ENCODE measurements around the gene USP17L30. TPM values are rescaled to one million over a fixed set of nuclear protein-coding genes. Genes with fewer than 3 reads are reported as not detected.
"Not testable (repeated sequence)": the region's sequence is repeated elsewhere in the genome, so short reads cannot be mapped to it uniquely, and the experiment has no call there.

USP17L30 gene, protein sequence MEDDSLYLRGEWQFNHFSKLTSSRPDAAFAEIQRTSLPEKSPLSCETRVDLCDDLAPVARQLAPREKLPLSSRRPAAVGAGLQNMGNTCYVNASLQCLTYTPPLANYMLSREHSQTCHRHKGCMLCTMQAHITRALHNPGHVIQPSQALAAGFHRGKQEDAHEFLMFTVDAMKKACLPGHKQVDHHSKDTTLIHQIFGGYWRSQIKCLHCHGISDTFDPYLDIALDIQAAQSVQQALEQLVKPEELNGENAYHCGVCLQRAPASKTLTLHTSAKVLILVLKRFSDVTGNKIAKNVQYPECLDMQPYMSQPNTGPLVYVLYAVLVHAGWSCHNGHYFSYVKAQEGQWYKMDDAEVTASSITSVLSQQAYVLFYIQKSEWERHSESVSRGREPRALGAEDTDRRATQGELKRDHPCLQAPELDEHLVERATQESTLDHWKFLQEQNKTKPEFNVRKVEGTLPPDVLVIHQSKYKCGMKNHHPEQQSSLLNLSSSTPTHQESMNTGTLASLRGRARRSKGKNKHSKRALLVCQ
- total RNA-seq: not detected

- ATAC-seq; H3K27ac ChIP-seq; H3K27me3 ChIP-seq; DNase-seq; H3K36me3 ChIP-seq (replicated peaks in 1 of 2; ENCODE audit: insufficient read depth in 1 of 2, low read depth in 2 of 2); H3K4me1 ChIP-seq; H3K4me3 ChIP-seq; intact Hi-C loops (cut with DNase I); H3K9me3 ChIP-seq: not testable (repeated sequence)
- no CpG with 5 or more reads among the region's 15 CpGs for WGBS, 2 donors
Measured at GRCh38 chr4:9362829-9363228, at the start of gene USP17L30. USP17L30 (plus strand) TSS chr4:9363129; CDS start chr4:9363129, 0 bp downstream.

DNA sequence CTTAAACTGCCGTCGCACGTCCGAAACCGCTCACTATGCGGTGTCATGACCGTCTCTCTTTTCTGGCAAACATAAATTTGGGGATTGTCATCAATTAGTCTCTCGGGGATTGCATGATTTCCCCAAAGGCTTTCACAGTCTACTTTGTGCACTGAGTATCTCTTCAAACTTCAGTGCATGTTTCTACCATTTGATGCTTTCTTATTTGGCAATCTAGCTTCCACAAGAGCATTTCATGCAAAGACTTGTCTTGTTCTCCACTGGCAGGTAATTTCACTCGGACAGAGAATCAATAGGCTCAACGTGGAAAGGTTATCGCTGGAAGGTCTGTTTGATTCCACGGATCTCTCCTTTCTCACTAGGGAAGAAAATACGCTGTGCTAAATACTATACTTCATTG lies 38.7 kb upstream of the USP17L30 start:
- H3K27me3 ChIP-seq; H3K9me3 ChIP-seq; H3K4me3 ChIP-seq; ATAC-seq; H3K4me1 ChIP-seq; H3K27ac ChIP-seq; DNase-seq; intact Hi-C loops (cut with DNase I); H3K36me3 ChIP-seq (replicated peaks in 1 of 2; ENCODE audit: insufficient read depth in 1 of 2, low read depth in 2 of 2): not testable (repeated sequence)
- 63% methylated on average over 4 to 6 of the region's 13 CpGs for WGBS, 2 donors

DNA sequence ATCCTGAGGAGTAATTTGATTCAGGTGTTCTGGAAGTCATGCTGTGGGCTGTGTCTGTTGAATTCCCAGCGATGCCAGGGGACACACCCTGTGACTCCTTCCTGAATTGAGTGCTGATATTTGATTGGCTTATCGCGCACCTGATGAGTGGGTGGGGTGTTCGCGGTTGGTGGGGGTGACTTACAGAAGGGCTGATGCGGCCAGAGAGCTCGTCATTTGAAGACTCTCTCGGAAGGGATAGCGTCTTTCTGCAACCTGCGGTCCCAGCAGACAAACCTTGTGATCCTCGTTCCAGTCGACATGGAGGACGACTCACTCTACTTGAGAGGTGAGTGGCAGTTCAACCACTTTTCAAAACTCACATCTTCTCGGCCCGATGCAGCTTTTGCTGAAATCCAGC lies 38.1 kb upstream of the USP17L30 start, which contains the start of gene USP17L24:
Gene USP17L24, plus strand, starts transcription at position 301 of the 400 bp plus-strand sequence. Its CDS starts 0 bp downstream, at position 301.
- WGBS, 2 donors: no CpG with 5 or more reads among the region's 15 CpGs
- H3K9me3 ChIP-seq; DNase-seq; H3K4me3 ChIP-seq; H3K4me1 ChIP-seq; ATAC-seq; H3K27me3 ChIP-seq; intact Hi-C loops (cut with DNase I); H3K27ac ChIP-seq; H3K36me3 ChIP-seq (replicated peaks in 1 of 2; ENCODE audit: insufficient read depth in 1 of 2, low read depth in 2 of 2): not testable (repeated sequence)

DNA sequence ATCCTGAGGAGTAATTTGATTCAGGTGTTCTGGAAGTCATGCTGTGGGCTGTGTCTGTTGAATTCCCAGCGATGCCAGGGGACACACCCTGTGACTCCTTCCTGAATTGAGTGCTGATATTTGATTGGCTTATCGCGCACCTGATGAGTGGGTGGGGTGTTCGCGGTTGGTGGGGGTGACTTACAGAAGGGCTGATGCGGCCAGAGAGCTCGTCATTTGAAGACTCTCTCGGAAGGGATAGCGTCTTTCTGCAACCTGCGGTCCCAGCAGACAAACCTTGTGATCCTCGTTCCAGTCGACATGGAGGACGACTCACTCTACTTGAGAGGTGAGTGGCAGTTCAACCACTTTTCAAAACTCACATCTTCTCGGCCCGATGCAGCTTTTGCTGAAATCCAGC lies 33.3 kb upstream of the USP17L30 start, which contains the start of gene USP17L25:
Gene USP17L25, plus strand, starts transcription at position 301 of the 400 bp plus-strand sequence. Its CDS starts 0 bp downstream, at position 301.
- H3K4me1 ChIP-seq; intact Hi-C loops (cut with DNase I); H3K27me3 ChIP-seq; DNase-seq; ATAC-seq; H3K36me3 ChIP-seq (replicated peaks in 1 of 2; ENCODE audit: insufficient read depth in 1 of 2, low read depth in 2 of 2); H3K9me3 ChIP-seq; H3K27ac ChIP-seq; H3K4me3 ChIP-seq: not testable (repeated sequence)
- no CpG with 5 or more reads among the region's 15 CpGs for WGBS, 2 donors

- H3K4me3 ChIP-seq; ATAC-seq; H3K36me3 ChIP-seq (replicated peaks in 1 of 2; ENCODE audit: insufficient read depth in 1 of 2, low read depth in 2 of 2); H3K4me1 ChIP-seq; DNase-seq; intact Hi-C loops (cut with DNase I); H3K27ac ChIP-seq; H3K27me3 ChIP-seq; H3K9me3 ChIP-seq: not testable (repeated sequence)
- no CpG with 5 or more reads among the region's 15 CpGs for WGBS, 2 donors
Measured at GRCh38 chr4:9334358-9334757, 28.6 kb upstream of the USP17L30 start, which contains the start of gene USP17L26. USP17L26 (plus strand) TSS chr4:9334658; CDS start chr4:9334658, 0 bp downstream.

DNA sequence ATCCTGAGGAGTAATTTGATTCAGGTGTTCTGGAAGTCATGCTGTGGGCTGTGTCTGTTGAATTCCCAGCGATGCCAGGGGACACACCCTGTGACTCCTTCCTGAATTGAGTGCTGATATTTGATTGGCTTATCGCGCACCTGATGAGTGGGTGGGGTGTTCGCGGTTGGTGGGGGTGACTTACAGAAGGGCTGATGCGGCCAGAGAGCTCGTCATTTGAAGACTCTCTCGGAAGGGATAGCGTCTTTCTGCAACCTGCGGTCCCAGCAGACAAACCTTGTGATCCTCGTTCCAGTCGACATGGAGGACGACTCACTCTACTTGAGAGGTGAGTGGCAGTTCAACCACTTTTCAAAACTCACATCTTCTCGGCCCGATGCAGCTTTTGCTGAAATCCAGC lies 23.8 kb upstream of the USP17L30 start, which contains the start of gene USP17L5:
Gene USP17L5, plus strand, starts transcription at position 301 of the 400 bp plus-strand sequence. Its CDS starts 0 bp downstream, at position 301.
- H3K9me3 ChIP-seq; DNase-seq; H3K27ac ChIP-seq; H3K36me3 ChIP-seq (replicated peaks in 1 of 2; ENCODE audit: insufficient read depth in 1 of 2, low read depth in 2 of 2); H3K27me3 ChIP-seq; intact Hi-C loops (cut with DNase I); H3K4me1 ChIP-seq; ATAC-seq; H3K4me3 ChIP-seq: not testable (repeated sequence)
- no CpG with 5 or more reads among the region's 15 CpGs for WGBS, 2 donors

DNA sequence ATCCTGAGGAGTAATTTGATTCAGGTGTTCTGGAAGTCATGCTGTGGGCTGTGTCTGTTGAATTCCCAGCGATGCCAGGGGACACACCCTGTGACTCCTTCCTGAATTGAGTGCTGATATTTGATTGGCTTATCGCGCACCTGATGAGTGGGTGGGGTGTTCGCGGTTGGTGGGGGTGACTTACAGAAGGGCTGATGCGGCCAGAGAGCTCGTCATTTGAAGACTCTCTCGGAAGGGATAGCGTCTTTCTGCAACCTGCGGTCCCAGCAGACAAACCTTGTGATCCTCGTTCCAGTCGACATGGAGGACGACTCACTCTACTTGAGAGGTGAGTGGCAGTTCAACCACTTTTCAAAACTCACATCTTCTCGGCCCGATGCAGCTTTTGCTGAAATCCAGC lies 19.1 kb upstream of the USP17L30 start, which contains the start of gene USP17L27:
Gene USP17L27, plus strand, starts transcription at position 301 of the 400 bp plus-strand sequence. Its CDS starts 0 bp downstream, at position 301.
- ATAC-seq; H3K4me1 ChIP-seq; H3K4me3 ChIP-seq; intact Hi-C loops (cut with DNase I); H3K27ac ChIP-seq; H3K9me3 ChIP-seq; H3K27me3 ChIP-seq; DNase-seq; H3K36me3 ChIP-seq (replicated peaks in 1 of 2; ENCODE audit: insufficient read depth in 1 of 2, low read depth in 2 of 2): not testable (repeated sequence)
- WGBS, 2 donors: no CpG with 5 or more reads among the region's 15 CpGs

DNA sequence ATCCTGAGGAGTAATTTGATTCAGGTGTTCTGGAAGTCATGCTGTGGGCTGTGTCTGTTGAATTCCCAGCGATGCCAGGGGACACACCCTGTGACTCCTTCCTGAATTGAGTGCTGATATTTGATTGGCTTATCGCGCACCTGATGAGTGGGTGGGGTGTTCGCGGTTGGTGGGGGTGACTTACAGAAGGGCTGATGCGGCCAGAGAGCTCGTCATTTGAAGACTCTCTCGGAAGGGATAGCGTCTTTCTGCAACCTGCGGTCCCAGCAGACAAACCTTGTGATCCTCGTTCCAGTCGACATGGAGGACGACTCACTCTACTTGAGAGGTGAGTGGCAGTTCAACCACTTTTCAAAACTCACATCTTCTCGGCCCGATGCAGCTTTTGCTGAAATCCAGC lies 14.3 kb upstream of the USP17L30 start, which contains the start of gene USP17L28:
Gene USP17L28, plus strand, starts transcription at position 301 of the 400 bp plus-strand sequence. Its CDS starts 0 bp downstream, at position 301.
- intact Hi-C loops (cut with DNase I); H3K9me3 ChIP-seq; H3K36me3 ChIP-seq (replicated peaks in 1 of 2; ENCODE audit: insufficient read depth in 1 of 2, low read depth in 2 of 2); ATAC-seq; H3K27me3 ChIP-seq; DNase-seq; H3K4me3 ChIP-seq; H3K27ac ChIP-seq; H3K4me1 ChIP-seq: not testable (repeated sequence)
- no CpG with 5 or more reads among the region's 15 CpGs for WGBS, 2 donors

- H3K4me3 ChIP-seq; ATAC-seq; H3K36me3 ChIP-seq (replicated peaks in 1 of 2; ENCODE audit: insufficient read depth in 1 of 2, low read depth in 2 of 2); H3K4me1 ChIP-seq; H3K27ac ChIP-seq; H3K27me3 ChIP-seq; H3K9me3 ChIP-seq; DNase-seq; intact Hi-C loops (cut with DNase I): not testable (repeated sequence)
- no CpG with 5 or more reads among the region's 18 CpGs for WGBS, 2 donors
Measured at GRCh38 chr4:9350866-9351265, 12.1 kb upstream of the USP17L30 start.

GRCh38 chr4:9353338-9353737 lies 9.6 kb upstream of the USP17L30 start, which contains the start of gene USP17L29:
USP17L29 (plus strand) TSS chr4:9353638; CDS start chr4:9353638, 0 bp downstream.
- ATAC-seq; H3K4me3 ChIP-seq; H3K27ac ChIP-seq; intact Hi-C loops (cut with DNase I); H3K27me3 ChIP-seq; H3K9me3 ChIP-seq; DNase-seq; H3K4me1 ChIP-seq; H3K36me3 ChIP-seq (replicated peaks in 1 of 2; ENCODE audit: insufficient read depth in 1 of 2, low read depth in 2 of 2): not testable (repeated sequence)
- WGBS, 2 donors: no CpG with 5 or more reads among the region's 15 CpGs

GRCh38 chr4:9379881-9380280 lies 17.0 kb downstream of the USP17L30 start:
- H3K9me3 ChIP-seq; DNase-seq; H3K27ac ChIP-seq; intact Hi-C loops (cut with DNase I); H3K36me3 ChIP-seq (replicated peaks in 1 of 2; ENCODE audit: insufficient read depth in 1 of 2, low read depth in 2 of 2); H3K4me3 ChIP-seq; ATAC-seq; H3K4me1 ChIP-seq; H3K27me3 ChIP-seq: not testable (repeated sequence)
- WGBS, 2 donors: 71 to 83% methylated on average over 1 of the region's 1 CpG
